SK-N-SH treated with all-trans-retinoic acid at 6 μM for 48 hours (cell line): Measurements from ENCODE around the gene EDNRB.

Source experiments
- ATAC-seq: fragments of 200-7000 bp; cut with Tn5 transposase; 3 replicates; pipeline ENCODE4 v1.9.1; 2020; ENCODE audit warnings: mild to moderate bottlenecking, moderate library complexity
- ARNTL ChIP-seq: fragments of 450-650 bp; formaldehyde crosslinking; IDR thresholded peaks from 2 replicates; pipeline ENCODE4 v1.5.0; 2020; ENCODE audit warnings: low read depth, mild to moderate bottlenecking, moderate library complexity, borderline replicate concordance
- BACH2 ChIP-seq: fragments of 250-450 bp; sonication (Bioruptor Pico); IDR thresholded peaks from 2 replicates; pipeline ENCODE4 v1.9.0; 2021; ENCODE audit warnings: mild to moderate bottlenecking, borderline replicate concordance
- CSDC2 ChIP-seq: fragments of 250-450 bp; sonication (Bioruptor Pico); IDR thresholded peaks from 2 replicates; pipeline ENCODE4 v1.5.0; 2020; ENCODE audit warnings: mild to moderate bottlenecking, moderate library complexity
- GLIS3 ChIP-seq: fragments of 250-450 bp; sonication (Bioruptor Pico); IDR thresholded peaks from 2 replicates; pipeline ENCODE4 v1.5.0; 2020; ENCODE audit warnings: mild to moderate bottlenecking, moderate library complexity
- ISL1 ChIP-seq: fragments of 250-450 bp; sonication (Bioruptor Pico); IDR thresholded peaks from 2 replicates; pipeline ENCODE4 v2.1.2; 2022; ENCODE audit warnings: mild to moderate bottlenecking, moderate library complexity
- OSR1 ChIP-seq: fragments of 250-450 bp; sonication (Bioruptor Pico); IDR thresholded peaks from 2 replicates; pipeline ENCODE4 v1.8.0; 2022; ENCODE audit warnings: moderate library complexity, mild to moderate bottlenecking, inconsistent platforms
- PPARA ChIP-seq: fragments of 250-450 bp; sonication (Bioruptor Pico); IDR thresholded peaks from 2 replicates; pipeline ENCODE4 v1.5.0; 2020; ENCODE audit warnings: mild to moderate bottlenecking, borderline replicate concordance
- RARB ChIP-seq: fragments of 250-450 bp; sonication (Bioruptor Pico); IDR thresholded peaks from 2 replicates; pipeline ENCODE4 v1.8.0; 2021; ENCODE audit warnings: mild to moderate bottlenecking, moderate library complexity
- SNAI2 ChIP-seq: fragments of 250-450 bp; sonication (Bioruptor Pico); IDR thresholded peaks from 2 replicates; pipeline ENCODE4 v1.5.0; 2020; ENCODE audit warnings: mild to moderate bottlenecking, moderate library complexity
- TCF4 ChIP-seq: fragments of 250-450 bp; sonication (Bioruptor Pico); IDR thresholded peaks from 2 replicates; pipeline ENCODE4 v1.8.0; 2021; ENCODE audit warnings: mild to moderate bottlenecking, moderate library complexity, borderline replicate concordance
- TOX ChIP-seq: fragments of 250-450 bp; sonication (Bioruptor Pico); IDR thresholded peaks from 2 replicates; pipeline ENCODE4 v1.8.0; 2021; ENCODE audit warnings: mild to moderate bottlenecking, moderate library complexity, borderline replicate concordance
- ZC3H10 ChIP-seq: fragments of 250-450 bp; sonication (Bioruptor Pico); IDR thresholded peaks from 2 replicates; pipeline ENCODE4 v1.5.1; 2021; ENCODE audit warnings: mild to moderate bottlenecking, moderate library complexity
- ZFP3 ChIP-seq: fragments of 250-450 bp; sonication (Bioruptor Pico); IDR thresholded peaks from 2 replicates; pipeline ENCODE4 v1.5.0; 2020; ENCODE audit warnings: mild to moderate bottlenecking, moderate library complexity
- ZFP30 ChIP-seq: fragments of 450-650 bp; formaldehyde crosslinking; IDR thresholded peaks from 2 replicates; pipeline ENCODE4 v1.5.0; 2022; ENCODE audit warnings: mild to moderate bottlenecking, moderate library complexity
- ZNF70 ChIP-seq: fragments of 450-650 bp; formaldehyde crosslinking; IDR thresholded peaks from 2 replicates; pipeline ENCODE4 v1.5.0; 2020; ENCODE audit warnings: mild to moderate bottlenecking, moderate library complexity
- ZNF8 ChIP-seq: fragments of 450-650 bp; formaldehyde crosslinking; IDR thresholded peaks from 2 replicates; pipeline ENCODE4 v1.5.0; 2020; ENCODE audit warnings: mild to moderate bottlenecking, moderate library complexity
- TF ChIP-seq, protein P1 (sequence below): fragments of 250-450 bp; sonication (Bioruptor Pico); IDR thresholded peaks from 2 replicates; pipeline ENCODE4 v1.5.0; 2020; ENCODE audit warnings: mild to moderate bottlenecking, moderate library complexity
- TF ChIP-seq, protein P2 (sequence below): fragments of 250-450 bp; sonication (Bioruptor Pico); IDR thresholded peaks from 2 replicates; pipeline ENCODE4 v1.8.0; 2021; ENCODE audit warnings: low read depth, mild to moderate bottlenecking, moderate library complexity, borderline replicate concordance
- TF ChIP-seq, protein P3 (sequence below): fragments of 250-450 bp; sonication (Bioruptor Pico); IDR thresholded peaks from 2 replicates; pipeline ENCODE4 v1.8.0; 2020; ENCODE audit warnings: mild to moderate bottlenecking, moderate library complexity, borderline replicate concordance
- TF ChIP-seq, protein P4 (sequence below): fragments of 250-450 bp; sonication (Bioruptor Pico); IDR thresholded peaks from 2 replicates; pipeline ENCODE4 v1.5.1; 2021; ENCODE audit warnings: mild to moderate bottlenecking, moderate library complexity
- TF ChIP-seq, protein P5 (sequence below): fragments of 250-450 bp; sonication (Bioruptor Pico); IDR thresholded peaks from 2 replicates; pipeline ENCODE4 v1.5.1; 2020; ENCODE audit warnings: low read depth, mild to moderate bottlenecking, moderate library complexity

The EDNRB gene

DNA sequence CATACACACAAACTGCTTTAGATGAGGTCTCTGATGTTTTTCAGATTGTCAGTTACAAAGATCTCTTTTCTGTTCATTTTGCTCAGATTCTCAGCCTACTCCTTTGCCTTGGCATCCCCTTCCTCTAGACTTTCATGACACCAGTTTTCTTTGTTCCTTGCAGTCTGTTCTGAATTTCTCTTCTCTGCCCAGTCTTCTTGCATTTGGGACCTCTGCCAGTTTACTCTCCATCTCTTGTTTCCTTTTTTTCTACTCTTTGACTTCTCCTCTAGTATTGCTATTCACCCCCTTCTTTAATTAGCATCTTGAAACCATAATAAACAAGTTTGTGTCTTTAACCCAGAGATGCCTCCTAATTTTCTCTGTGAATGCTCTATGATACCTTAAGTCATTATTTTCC is 26.1 kb downstream of the EDNRB start:
- TF ChIP-seq SNAI2 (CRISPR knock-in tag) (no peak), ZNF70 (CRISPR knock-in tag) (no peak)
- TF ChIP-seq, protein P1, sequence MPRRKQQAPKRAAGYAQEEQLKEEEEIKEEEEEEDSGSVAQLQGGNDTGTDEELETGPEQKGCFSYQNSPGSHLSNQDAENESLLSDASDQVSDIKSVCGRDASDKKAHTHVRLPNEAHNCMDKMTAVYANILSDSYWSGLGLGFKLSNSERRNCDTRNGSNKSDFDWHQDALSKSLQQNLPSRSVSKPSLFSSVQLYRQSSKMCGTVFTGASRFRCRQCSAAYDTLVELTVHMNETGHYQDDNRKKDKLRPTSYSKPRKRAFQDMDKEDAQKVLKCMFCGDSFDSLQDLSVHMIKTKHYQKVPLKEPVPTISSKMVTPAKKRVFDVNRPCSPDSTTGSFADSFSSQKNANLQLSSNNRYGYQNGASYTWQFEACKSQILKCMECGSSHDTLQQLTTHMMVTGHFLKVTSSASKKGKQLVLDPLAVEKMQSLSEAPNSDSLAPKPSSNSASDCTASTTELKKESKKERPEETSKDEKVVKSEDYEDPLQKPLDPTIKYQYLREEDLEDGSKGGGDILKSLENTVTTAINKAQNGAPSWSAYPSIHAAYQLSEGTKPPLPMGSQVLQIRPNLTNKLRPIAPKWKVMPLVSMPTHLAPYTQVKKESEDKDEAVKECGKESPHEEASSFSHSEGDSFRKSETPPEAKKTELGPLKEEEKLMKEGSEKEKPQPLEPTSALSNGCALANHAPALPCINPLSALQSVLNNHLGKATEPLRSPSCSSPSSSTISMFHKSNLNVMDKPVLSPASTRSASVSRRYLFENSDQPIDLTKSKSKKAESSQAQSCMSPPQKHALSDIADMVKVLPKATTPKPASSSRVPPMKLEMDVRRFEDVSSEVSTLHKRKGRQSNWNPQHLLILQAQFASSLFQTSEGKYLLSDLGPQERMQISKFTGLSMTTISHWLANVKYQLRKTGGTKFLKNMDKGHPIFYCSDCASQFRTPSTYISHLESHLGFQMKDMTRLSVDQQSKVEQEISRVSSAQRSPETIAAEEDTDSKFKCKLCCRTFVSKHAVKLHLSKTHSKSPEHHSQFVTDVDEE, result no peak
- TF ChIP-seq, all 23 proteins: peak for 0
- ATAC-seq, result no peak

DNA sequence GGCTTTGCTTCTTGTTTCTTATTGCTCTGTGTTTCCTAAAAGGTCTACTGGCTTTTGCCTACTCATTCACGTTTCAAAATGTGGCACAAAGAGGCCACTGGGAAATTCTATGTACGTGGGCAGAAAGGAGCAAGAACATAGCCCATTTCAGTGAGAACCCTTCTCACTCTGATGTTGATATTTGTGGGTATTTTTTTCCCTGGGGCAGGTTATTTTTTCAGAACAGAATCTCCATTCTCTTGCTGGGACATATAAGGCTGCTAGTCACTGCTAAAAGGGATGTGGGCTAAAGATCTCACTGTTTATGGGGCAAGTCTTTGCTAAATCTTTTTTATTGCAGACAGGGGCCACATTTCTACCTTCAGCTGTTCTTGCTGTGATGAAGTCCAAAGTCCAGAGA is 27.1 kb downstream of the EDNRB start:
- no peak for ATAC-seq
- TF ChIP-seq ISL1 (CRISPR knock-in tag), result no peak
- TF ChIP-seq TCF4 (CRISPR knock-in tag), result no peak
- TF ChIP-seq, protein P2, sequence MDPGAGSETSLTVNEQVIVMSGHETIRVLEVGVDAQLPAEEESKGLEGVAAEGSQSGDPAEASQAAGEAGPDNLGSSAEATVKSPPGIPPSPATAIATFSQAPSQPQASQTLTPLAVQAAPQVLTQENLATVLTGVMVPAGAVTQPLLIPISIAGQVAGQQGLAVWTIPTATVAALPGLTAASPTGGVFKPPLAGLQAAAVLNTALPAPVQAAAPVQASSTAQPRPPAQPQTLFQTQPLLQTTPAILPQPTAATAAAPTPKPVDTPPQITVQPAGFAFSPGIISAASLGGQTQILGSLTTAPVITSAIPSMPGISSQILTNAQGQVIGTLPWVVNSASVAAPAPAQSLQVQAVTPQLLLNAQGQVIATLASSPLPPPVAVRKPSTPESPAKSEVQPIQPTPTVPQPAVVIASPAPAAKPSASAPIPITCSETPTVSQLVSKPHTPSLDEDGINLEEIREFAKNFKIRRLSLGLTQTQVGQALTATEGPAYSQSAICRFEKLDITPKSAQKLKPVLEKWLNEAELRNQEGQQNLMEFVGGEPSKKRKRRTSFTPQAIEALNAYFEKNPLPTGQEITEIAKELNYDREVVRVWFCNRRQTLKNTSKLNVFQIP (CRISPR knock-in tag), result no peak
- no peak for TF ChIP-seq ZC3H10 (CRISPR knock-in tag)
- no peak for TF ChIP-seq ZNF8 (CRISPR knock-in tag)
- TF ChIP-seq, protein P3, sequence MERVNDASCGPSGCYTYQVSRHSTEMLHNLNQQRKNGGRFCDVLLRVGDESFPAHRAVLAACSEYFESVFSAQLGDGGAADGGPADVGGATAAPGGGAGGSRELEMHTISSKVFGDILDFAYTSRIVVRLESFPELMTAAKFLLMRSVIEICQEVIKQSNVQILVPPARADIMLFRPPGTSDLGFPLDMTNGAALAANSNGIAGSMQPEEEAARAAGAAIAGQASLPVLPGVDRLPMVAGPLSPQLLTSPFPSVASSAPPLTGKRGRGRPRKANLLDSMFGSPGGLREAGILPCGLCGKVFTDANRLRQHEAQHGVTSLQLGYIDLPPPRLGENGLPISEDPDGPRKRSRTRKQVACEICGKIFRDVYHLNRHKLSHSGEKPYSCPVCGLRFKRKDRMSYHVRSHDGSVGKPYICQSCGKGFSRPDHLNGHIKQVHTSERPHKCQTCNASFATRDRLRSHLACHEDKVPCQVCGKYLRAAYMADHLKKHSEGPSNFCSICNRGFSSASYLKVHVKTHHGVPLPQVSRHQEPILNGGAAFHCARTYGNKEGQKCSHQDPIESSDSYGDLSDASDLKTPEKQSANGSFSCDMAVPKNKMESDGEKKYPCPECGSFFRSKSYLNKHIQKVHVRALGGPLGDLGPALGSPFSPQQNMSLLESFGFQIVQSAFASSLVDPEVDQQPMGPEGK (CRISPR knock-in tag), result no peak
- no peak for TF ChIP-seq CSDC2 (CRISPR knock-in tag)
- TF ChIP-seq ARNTL (CRISPR knock-in tag), result no peak
- TF ChIP-seq, protein P4, sequence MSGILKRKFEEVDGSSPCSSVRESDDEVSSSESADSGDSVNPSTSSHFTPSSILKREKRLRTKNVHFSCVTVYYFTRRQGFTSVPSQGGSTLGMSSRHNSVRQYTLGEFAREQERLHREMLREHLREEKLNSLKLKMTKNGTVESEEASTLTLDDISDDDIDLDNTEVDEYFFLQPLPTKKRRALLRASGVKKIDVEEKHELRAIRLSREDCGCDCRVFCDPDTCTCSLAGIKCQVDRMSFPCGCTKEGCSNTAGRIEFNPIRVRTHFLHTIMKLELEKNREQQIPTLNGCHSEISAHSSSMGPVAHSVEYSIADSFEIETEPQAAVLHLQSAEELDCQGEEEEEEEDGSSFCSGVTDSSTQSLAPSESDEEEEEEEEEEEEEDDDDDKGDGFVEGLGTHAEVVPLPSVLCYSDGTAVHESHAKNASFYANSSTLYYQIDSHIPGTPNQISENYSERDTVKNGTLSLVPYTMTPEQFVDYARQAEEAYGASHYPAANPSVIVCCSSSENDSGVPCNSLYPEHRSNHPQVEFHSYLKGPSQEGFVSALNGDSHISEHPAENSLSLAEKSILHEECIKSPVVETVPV (CRISPR knock-in tag), result no peak

DNA sequence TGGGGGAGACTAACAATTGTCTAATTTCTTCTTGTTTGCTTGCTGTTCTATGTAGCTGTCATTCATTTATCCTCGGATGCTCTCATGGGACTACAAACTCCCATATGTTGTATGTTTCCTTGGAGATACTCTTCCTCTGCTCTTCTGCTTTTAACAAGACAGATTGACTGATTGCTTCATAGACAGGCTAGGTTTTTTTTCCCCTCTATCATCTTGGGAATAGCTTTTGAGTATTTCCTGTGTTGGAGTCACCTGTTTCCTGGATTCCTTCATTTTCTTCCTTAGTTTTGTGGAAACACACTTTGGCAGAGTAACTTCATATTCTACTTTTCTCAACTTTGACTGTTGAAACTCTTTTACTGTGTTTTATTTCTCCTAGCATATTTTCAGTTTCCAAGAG is 27.6 kb downstream of the EDNRB start:
- no peak for ATAC-seq
- no peak for TF ChIP-seq GLIS3 (CRISPR knock-in tag)
- no peak for TF ChIP-seq OSR1
- no peak for TF ChIP-seq PPARA (CRISPR knock-in tag)
- no peak for TF ChIP-seq BACH2
- TF ChIP-seq, protein P2 (CRISPR knock-in tag), result no peak
- TF ChIP-seq, protein P5, sequence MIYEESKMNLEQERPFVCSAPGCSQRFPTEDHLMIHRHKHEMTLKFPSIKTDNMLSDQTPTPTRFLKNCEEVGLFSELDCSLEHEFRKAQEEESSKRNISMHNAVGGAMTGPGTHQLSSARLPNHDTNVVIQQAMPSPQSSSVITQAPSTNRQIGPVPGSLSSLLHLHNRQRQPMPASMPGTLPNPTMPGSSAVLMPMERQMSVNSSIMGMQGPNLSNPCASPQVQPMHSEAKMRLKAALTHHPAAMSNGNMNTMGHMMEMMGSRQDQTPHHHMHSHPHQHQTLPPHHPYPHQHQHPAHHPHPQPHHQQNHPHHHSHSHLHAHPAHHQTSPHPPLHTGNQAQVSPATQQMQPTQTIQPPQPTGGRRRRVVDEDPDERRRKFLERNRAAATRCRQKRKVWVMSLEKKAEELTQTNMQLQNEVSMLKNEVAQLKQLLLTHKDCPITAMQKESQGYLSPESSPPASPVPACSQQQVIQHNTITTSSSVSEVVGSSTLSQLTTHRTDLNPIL (CRISPR knock-in tag), result no peak
- no peak for TF ChIP-seq ISL1 (CRISPR knock-in tag)
- TF ChIP-seq, protein P4 (CRISPR knock-in tag), result no peak
- no peak for TF ChIP-seq ZFP3 (CRISPR knock-in tag)
- no peak for TF ChIP-seq ZNF8 (CRISPR knock-in tag)
- TF ChIP-seq ZFP30, result no peak
- TF ChIP-seq RARB (CRISPR knock-in tag), result no peak
- TF ChIP-seq TCF4 (CRISPR knock-in tag), result no peak
- no peak for TF ChIP-seq ZNF70 (CRISPR knock-in tag)
- no peak for TF ChIP-seq ARNTL (CRISPR knock-in tag)
- no peak for TF ChIP-seq CSDC2 (CRISPR knock-in tag)
- no peak for TF ChIP-seq TOX (CRISPR knock-in tag)
- TF ChIP-seq SNAI2 (CRISPR knock-in tag), result no peak
